H9 (cell line): ENCODE measurements around the gene HSFX2. TPM values are rescaled to one million over a fixed set of nuclear protein-coding genes. Genes with fewer than 3 reads are reported as not detected.
"Not testable (repeated sequence)": the region's sequence is repeated elsewhere in the genome, so short reads cannot be mapped to it uniquely, and the experiment has no call there.

ENCODE experiments used
- DNase-seq: peaks from one replicate; pipeline ENCODE4 v3.0.0-alpha.2; 2017
- H2AFZ ChIP-seq: one replicate; pipeline ENCODE4 v1.6.1; 2013; ENCODE audit warnings: mild to moderate bottlenecking, low read length, control low read depth, moderate library complexity
- H2AK5ac ChIP-seq: 2 replicates; pipeline ENCODE4 v1.6.1; 2013; ENCODE audit warnings: low read length, control low read depth, mixed read lengths; ENCODE audit not compliant: insufficient read length
- H2BK120ac ChIP-seq: one replicate; pipeline ENCODE4 v1.6.1; 2013; ENCODE audit warnings: low read depth, mild to moderate bottlenecking, low read length, control low read depth, inconsistent platforms; ENCODE audit not compliant: poor library complexity, severe bottlenecking
- H2BK12ac ChIP-seq: 2 replicates; pipeline ENCODE4 v1.6.1; 2013; ENCODE audit warnings: low read length, control low read depth, mixed read lengths, low read depth; ENCODE audit not compliant: insufficient read length
- H2BK15ac ChIP-seq: 2 replicates; pipeline ENCODE4 v1.6.1; 2013; ENCODE audit warnings: low read depth, low read length, control low read depth
- H2BK20ac ChIP-seq: one replicate; pipeline ENCODE4 v1.6.1; 2013; ENCODE audit warnings: low read depth, mild to moderate bottlenecking, low read length, control low read depth, inconsistent platforms; ENCODE audit not compliant: poor library complexity, severe bottlenecking
- H2BK5ac ChIP-seq: 2 replicates; pipeline ENCODE4 v1.6.1; 2013; ENCODE audit warnings: low read length, control low read depth, mixed read lengths; ENCODE audit not compliant: insufficient read length
- H3K14ac ChIP-seq: 2 replicates; pipeline ENCODE4 v1.6.1; 2013; ENCODE audit warnings: low read length, control low read depth; ENCODE audit not compliant: insufficient read depth
- H3K18ac ChIP-seq: 2 replicates; pipeline ENCODE4 v1.6.1; 2013; ENCODE audit warnings: low read depth, mild to moderate bottlenecking, mixed read lengths, low read length, control low read depth; ENCODE audit not compliant: insufficient read length
- H3K23ac ChIP-seq: 2 replicates; pipeline ENCODE4 v1.6.1; 2013; ENCODE audit warnings: low read length, control low read depth, mixed read lengths, low read depth; ENCODE audit not compliant: insufficient read length
- H3K23me2 ChIP-seq: 2 replicates; pipeline ENCODE4 v1.6.1; 2013; ENCODE audit warnings: low read depth, mild to moderate bottlenecking, mixed read lengths, low read length, control low read depth; ENCODE audit not compliant: insufficient read length, poor library complexity, severe bottlenecking
- H3K27ac ChIP-seq: 2 replicates; pipeline ENCODE4 v1.5.1; 2013; ENCODE audit warnings: low read length, control low read depth, mixed read lengths, low read depth; ENCODE audit not compliant: insufficient read length
- H3K27me3 ChIP-seq: 2 replicates; pipeline ENCODE4 v1.6.1; 2013; ENCODE audit warnings: low read length, control low read depth, inconsistent platforms; ENCODE audit not compliant: insufficient read depth
- H3K4ac ChIP-seq: 2 replicates; pipeline ENCODE4 v1.6.1; 2013; ENCODE audit warnings: low read depth, mild to moderate bottlenecking, control low read depth, inconsistent platforms, low read length, moderate library complexity
- H3K4me1 ChIP-seq: 2 replicates; pipeline ENCODE4 v1.6.1; 2013; ENCODE audit warnings: low read length, control low read depth, inconsistent platforms; ENCODE audit not compliant: insufficient read depth
- H3K4me2 ChIP-seq: 2 replicates; pipeline ENCODE4 v1.6.1; 2013; ENCODE audit warnings: low read length, control low read depth, mixed read lengths; ENCODE audit not compliant: insufficient read length, insufficient read depth
- H3K56ac ChIP-seq: 2 replicates; pipeline ENCODE4 v1.6.1; 2013; ENCODE audit warnings: low read depth, mild to moderate bottlenecking, mixed read lengths, low read length, control low read depth; ENCODE audit not compliant: insufficient read length
- H3K79me1 ChIP-seq: 2 replicates; pipeline ENCODE4 v1.6.1; 2013; ENCODE audit warnings: low read depth, mild to moderate bottlenecking, moderate library complexity, low read length, control low read depth, inconsistent platforms; ENCODE audit not compliant: insufficient read depth, poor library complexity, severe bottlenecking
- H3K79me2 ChIP-seq: 2 replicates; pipeline ENCODE4 v1.6.1; 2013; ENCODE audit warnings: low read length, control low read depth, inconsistent platforms; ENCODE audit not compliant: insufficient read depth
- H3K9ac ChIP-seq: 2 replicates; pipeline ENCODE4 v1.6.1; 2013; ENCODE audit warnings: low read length, control low read depth, mixed read lengths; ENCODE audit not compliant: insufficient read length; ENCODE audit errors: extremely low read depth
- H3K9me3 ChIP-seq: one replicate; pipeline ENCODE4 v1.6.1; 2013; ENCODE audit warnings: low read depth, low read length, inconsistent platforms; ENCODE audit not compliant: control insufficient read depth
- H3T11ph ChIP-seq: one replicate; pipeline ENCODE4 v1.6.1; 2013; ENCODE audit warnings: mild to moderate bottlenecking, low read length, control low read depth, inconsistent platforms
- H4K20me1 ChIP-seq: one replicate; pipeline ENCODE4 v1.6.1; 2013; ENCODE audit not compliant: control insufficient read depth, insufficient read length, insufficient read depth
- H4K5ac ChIP-seq: 2 replicates; pipeline ENCODE4 v1.6.1; 2013; ENCODE audit warnings: low read depth, mild to moderate bottlenecking, mixed read lengths, low read length, control low read depth; ENCODE audit not compliant: insufficient read length
- H4K8ac ChIP-seq: replicated peaks from 2 replicates; pipeline ENCODE4 v1.6.1; 2013; ENCODE audit warnings: low read length, control low read depth, mixed read lengths, low read depth; ENCODE audit not compliant: insufficient read length
- H4K91ac ChIP-seq: 2 replicates; pipeline ENCODE4 v1.6.1; 2013; ENCODE audit warnings: low read depth, mild to moderate bottlenecking, moderate library complexity, mixed read lengths, low read length, control low read depth; ENCODE audit not compliant: insufficient read length
- H3K27ac Mint-ChIP-seq, 3 experiments: 2 replicates in 2 of 3; 3 replicates in 1 of 3; pipeline ENCODE4 v1.8.0; 2020 to 2021; ENCODE audit warnings: mixed read lengths in 3 of 3, mild to moderate bottlenecking in 1 of 3, moderate library complexity in 1 of 3
- H3K27me3 Mint-ChIP-seq: 2 replicates; pipeline ENCODE4 v1.8.0; 2021; ENCODE audit warnings: low read depth, mild to moderate bottlenecking, moderate library complexity, mixed read lengths
- H3K36me3 Mint-ChIP-seq, 3 experiments: 2 replicates in 2 of 3; 3 replicates in 1 of 3; pipeline ENCODE4 v1.8.0; 2020 to 2021; ENCODE audit warnings: low read depth in 3 of 3, mixed read lengths in 3 of 3; ENCODE audit not compliant: insufficient read depth in 1 of 3
- H3K4me1 Mint-ChIP-seq, 2 experiments: 2 replicates each; pipeline ENCODE4 v1.8.0; 2020; ENCODE audit warnings: mixed read lengths in 2 of 2
- H3K4me3 Mint-ChIP-seq, 2 experiments: 2 replicates in 1 of 2; 3 replicates in 1 of 2; pipeline ENCODE4 v1.8.0; 2020 to 2021; ENCODE audit warnings: mild to moderate bottlenecking in 2 of 2, mixed read lengths in 2 of 2, moderate library complexity in 1 of 2
- H3K9me3 Mint-ChIP-seq, 2 experiments: 2 replicates in 1 of 2; 3 replicates in 1 of 2; pipeline ENCODE4 v1.8.0; 2020; ENCODE audit warnings: mild to moderate bottlenecking in 2 of 2, mixed read lengths in 2 of 2, moderate library complexity in 1 of 2
- WGBS: extraction: QIAGEN DNeasy Blood & Tissue Kit; methylation state at CpG from one replicate; pipeline ENCODE4 v1.1.7; 2013; ENCODE audit warnings: missing lambda C conversion rate, low lambda C conversion rate, mixed read lengths; ENCODE audit not compliant: insufficient read length; ENCODE audit errors: extremely low coverage; 5-methylcytosine and 5-hydroxymethylcytosine counted together
- total RNA-seq: library from RNA; stranded (reverse); gene quantifications from 2 replicates; pipeline ENCODE4 v1.2.1, GENCODE V29; 2021
- TF ChIP-seq, protein P1 (sequence below): fragments of 200-600 bp; sonication (generic); conservative IDR thresholded peaks from 3 replicates; pipeline ENCODE4 v1.8.0; 2021; ENCODE audit warnings: antibody characterized with exemption, mild to moderate bottlenecking

Gene HSFX2
- total RNA-seq, 1 experiment from 2014 or later = not detected

DNA sequence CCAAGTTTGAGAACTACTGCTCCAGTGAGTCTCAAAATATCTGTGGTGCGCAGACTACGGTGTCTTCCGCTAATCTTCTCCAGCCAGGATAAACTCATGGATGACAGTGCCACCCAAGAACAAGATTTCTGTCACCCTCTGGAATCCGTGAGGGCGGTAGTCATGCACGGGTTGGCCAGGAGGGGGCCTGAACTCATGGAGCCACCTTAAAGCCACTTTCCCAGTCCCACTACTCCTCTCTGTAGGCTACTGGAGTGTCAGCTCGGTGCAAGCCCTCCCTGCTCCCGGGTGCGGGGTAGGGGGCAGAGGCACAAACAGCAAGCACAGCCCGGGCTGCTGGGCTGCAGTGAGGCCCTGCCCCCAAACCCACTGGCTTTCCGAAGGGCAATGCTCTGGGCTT lies 3.5 kb upstream of the HSFX2 start:
- not testable (repeated sequence) for H3K27ac ChIP-seq, H3K4me1 Mint-ChIP-seq, H3K79me2 ChIP-seq, H4K91ac ChIP-seq, H3K4me2 ChIP-seq, H3T11ph ChIP-seq, H3K23me2 ChIP-seq, H3K14ac ChIP-seq, H4K5ac ChIP-seq, H3K27me3 Mint-ChIP-seq, H3K9ac ChIP-seq, H3K4me1 ChIP-seq, H3K23ac ChIP-seq, H3K18ac ChIP-seq, H3K4ac ChIP-seq, H3K27ac Mint-ChIP-seq, H3K9me3 ChIP-seq, H3K27me3 ChIP-seq, H2BK12ac ChIP-seq, H2BK120ac ChIP-seq, H2BK20ac ChIP-seq, DNase-seq, H2AFZ ChIP-seq, H4K20me1 ChIP-seq, H4K8ac ChIP-seq, H2BK5ac ChIP-seq, H2AK5ac ChIP-seq, H2BK15ac ChIP-seq, H3K56ac ChIP-seq, H3K79me1 ChIP-seq, H3K4me3 Mint-ChIP-seq
- Mint-ChIP-seq H3K9me3 (peaks cover 13% of the 10 kb centered on the region in 2 experiments; a peak in 4 of 5 replicates), H3K36me3 (peaks cover 1 to 12% (median 10%) of the 10 kb centered on the region in 3 experiments; a peak in 4 of 7 replicates)
- TF ChIP-seq, protein P1, sequence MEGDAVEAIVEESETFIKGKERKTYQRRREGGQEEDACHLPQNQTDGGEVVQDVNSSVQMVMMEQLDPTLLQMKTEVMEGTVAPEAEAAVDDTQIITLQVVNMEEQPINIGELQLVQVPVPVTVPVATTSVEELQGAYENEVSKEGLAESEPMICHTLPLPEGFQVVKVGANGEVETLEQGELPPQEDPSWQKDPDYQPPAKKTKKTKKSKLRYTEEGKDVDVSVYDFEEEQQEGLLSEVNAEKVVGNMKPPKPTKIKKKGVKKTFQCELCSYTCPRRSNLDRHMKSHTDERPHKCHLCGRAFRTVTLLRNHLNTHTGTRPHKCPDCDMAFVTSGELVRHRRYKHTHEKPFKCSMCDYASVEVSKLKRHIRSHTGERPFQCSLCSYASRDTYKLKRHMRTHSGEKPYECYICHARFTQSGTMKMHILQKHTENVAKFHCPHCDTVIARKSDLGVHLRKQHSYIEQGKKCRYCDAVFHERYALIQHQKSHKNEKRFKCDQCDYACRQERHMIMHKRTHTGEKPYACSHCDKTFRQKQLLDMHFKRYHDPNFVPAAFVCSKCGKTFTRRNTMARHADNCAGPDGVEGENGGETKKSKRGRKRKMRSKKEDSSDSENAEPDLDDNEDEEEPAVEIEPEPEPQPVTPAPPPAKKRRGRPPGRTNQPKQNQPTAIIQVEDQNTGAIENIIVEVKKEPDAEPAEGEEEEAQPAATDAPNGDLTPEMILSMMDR = peak; percentile 30; the same call in 2 of the 3 replicates
- WGBS = no CpG with 5 or more reads among the region's 11 CpGs

DNA sequence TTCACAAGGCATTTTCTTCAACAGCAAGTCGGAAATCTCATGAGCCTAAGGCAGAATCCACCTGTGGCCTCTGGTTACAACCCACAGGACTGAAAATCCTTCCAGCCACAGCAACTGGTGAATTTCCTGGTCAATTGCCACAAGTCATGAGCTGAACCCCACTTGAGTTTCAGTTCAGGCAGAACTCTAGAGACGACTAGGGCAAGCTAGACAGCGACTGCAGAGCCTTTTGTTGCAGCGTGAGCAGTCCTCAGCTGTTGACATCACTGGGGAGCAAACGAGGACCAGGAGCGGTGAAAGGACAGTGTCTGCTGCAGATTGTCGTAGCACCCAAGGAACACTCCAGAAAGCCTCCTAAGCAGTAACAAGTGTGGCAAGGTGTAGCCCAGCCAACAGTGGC lies 829 bp upstream of the HSFX2 start:
- not testable (repeated sequence) for H2BK5ac ChIP-seq, H3K23ac ChIP-seq, H3K23me2 ChIP-seq, H3K4me1 ChIP-seq, H2BK120ac ChIP-seq, H2AFZ ChIP-seq, H3T11ph ChIP-seq, H3K14ac ChIP-seq, H3K4me1 Mint-ChIP-seq, H3K27me3 ChIP-seq, H3K79me1 ChIP-seq, H3K4me2 ChIP-seq, H4K20me1 ChIP-seq, H3K27ac ChIP-seq, H3K9ac ChIP-seq, H3K79me2 ChIP-seq, H3K9me3 Mint-ChIP-seq, H3K27ac Mint-ChIP-seq, DNase-seq, H2BK12ac ChIP-seq, H4K8ac ChIP-seq, H4K5ac ChIP-seq, H3K4me3 Mint-ChIP-seq, H3K36me3 Mint-ChIP-seq, H3K4ac ChIP-seq, H4K91ac ChIP-seq, H2BK20ac ChIP-seq, H3K27me3 Mint-ChIP-seq, H2BK15ac ChIP-seq, H3K9me3 ChIP-seq, H3K56ac ChIP-seq, H3K18ac ChIP-seq, H2AK5ac ChIP-seq
- no CpG with 5 or more reads among the region's 7 CpGs for WGBS
